ENCODE data around the gene DNAJB6. TPM values are rescaled to one million over a fixed set of nuclear protein-coding genes. Genes with fewer than 3 reads are reported as not detected.

The DNAJB6 gene
- total RNA-seq, 1 donor: 86.6 TPM

DNA sequence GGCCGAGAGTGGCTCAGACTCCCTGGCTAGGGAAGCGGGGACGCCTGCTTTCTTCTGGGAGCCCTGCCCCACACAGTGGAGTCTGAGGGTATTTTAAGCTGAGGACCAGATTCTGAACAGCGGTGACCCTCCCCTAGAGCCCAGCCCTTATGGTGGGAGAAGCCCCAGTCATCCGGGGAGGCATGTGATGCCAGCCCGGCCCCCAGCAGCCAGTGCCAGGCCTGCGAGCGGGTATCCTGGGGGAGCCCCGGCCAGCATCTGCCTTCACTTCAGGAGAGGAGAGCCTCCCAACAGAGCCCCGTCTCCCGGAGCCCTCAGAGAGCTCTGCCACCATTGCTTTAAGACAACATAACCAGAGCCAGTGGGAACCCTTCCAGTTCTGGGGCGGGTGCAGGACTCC, 41.5 kb upstream of the DNAJB6 start:
- no peak overlapping the region for H3K4me3 ChIP-seq (ENCODE audit: low read depth, low read length)
- no peak for TF ChIP-seq CTCF (IDR thresholded peaks at IDR 0.05; ENCODE audit: insufficient read depth, low read length)
- DNase-seq (ENCODE audit: low read depth): no peak

DNA sequence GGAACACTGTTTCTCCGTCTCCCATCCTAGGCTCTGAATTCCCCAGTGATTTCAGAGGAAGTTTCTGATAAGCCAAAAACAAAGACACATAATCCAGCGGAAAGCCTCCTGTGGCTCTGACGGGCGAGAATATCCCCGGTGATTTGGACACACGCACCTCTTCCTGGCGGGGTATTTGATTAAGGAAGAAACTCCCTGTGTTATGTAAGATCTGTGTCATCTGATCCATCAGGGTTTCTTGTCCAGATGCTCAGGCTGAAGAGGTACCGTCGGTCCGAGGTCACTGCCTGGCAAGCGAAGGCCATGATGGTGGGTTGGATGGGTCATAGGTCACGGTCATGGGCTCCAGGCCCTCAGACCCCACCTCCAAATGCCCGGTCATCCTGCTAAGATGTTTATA, 39.6 kb upstream of the DNAJB6 start:
- no peak for DNase-seq (ENCODE audit: low read depth)
- no peak overlapping the region for H3K4me3 ChIP-seq (ENCODE audit: low read depth, low read length)

GRCh38 chr7:157299317-157299612, 37.5 kb upstream of the DNAJB6 start:
- no peak for DNase-seq (ENCODE audit: low read depth)
- no peak for TF ChIP-seq CTCF (IDR thresholded peaks at IDR 0.05; ENCODE audit: insufficient read depth, low read length)
- H3K4me3 ChIP-seq (ENCODE audit: low read depth, low read length): no peak overlapping the region

More for the DNA sequence above, 39.6 kb upstream of the DNAJB6 start:
- TF ChIP-seq CTCF (IDR thresholded peaks at IDR 0.05; ENCODE audit: insufficient read depth, low read length): no peak

DNA sequence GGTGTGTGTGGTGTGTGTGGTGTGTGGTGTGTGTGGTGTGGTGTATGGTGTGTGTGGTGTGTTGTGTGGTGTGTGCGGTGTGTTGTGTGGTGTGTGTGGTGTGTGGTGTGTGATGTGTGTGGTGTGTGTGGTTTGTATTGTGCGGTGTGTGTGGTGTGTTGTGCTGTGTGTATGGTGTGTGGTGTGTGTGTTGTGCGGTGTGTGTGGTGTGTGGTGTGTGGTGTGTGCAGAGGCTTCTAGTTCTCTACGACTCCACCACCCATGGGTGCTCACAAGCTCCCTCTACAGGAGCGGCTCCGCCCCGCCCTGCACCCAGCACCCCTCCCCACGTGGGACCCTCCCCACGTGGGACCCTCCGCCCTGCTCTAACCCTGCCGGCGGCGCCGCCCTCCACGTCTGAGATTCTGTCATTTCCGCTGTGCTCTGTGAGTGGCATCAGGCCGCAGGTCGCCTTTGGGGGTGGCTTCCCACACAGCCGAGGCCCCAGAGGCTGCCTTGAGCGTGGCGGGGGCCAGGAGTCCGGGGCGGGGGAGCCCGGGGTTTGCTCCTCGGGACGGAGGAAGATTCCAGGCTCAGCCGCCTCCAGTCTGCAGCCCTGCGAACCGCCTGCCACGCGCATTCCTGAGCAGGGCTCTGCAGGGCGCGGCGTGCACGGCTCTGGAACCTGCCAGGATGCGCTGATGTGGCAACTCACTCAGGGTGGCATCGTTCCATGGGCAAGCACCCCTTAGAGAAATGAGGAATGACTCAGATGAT, 37.0 kb upstream of the DNAJB6 start:
- no peak for TF ChIP-seq CTCF (IDR thresholded peaks at IDR 0.05; ENCODE audit: insufficient read depth, low read length)
- peak; percentile 17 for DNase-seq (ENCODE audit: low read depth)
- no peak overlapping the region for H3K4me3 ChIP-seq (ENCODE audit: low read depth, low read length)

- DNase-seq (ENCODE audit: low read depth): no peak
- no peak overlapping the region for H3K4me3 ChIP-seq (ENCODE audit: low read depth, low read length)
- no peak for TF ChIP-seq CTCF (IDR thresholded peaks at IDR 0.05; ENCODE audit: insufficient read depth, low read length)
Measured at GRCh38 chr7:157300369-157300825, 36.4 kb upstream of the DNAJB6 start.

DNA sequence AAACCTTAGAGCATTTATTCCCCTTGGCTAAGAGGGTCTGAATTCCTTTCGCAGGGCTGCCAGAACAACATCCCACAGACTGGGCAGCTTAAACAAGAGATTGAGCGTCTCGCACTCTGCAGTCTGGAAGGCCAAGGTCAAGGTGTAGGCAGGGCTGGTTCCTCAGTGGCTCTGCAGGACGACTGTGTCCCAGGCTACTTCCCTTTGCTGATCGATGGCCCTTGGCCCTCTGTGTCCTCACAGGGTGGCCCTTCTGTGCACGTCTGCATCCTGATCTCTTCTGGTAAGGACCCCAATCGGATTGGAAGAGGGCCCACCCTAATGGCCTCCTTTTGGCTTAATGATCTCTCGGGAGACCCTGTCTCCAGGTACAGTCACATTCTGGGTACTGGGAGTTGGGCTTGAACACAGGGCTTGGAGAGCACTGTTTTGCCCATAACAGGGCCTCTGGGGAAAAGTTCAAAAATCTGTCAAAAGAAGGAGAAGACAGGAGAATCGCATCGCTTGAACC, 35.1 kb upstream of the DNAJB6 start:
- no peak for DNase-seq (ENCODE audit: low read depth)
- no peak overlapping the region for H3K4me3 ChIP-seq (ENCODE audit: low read depth, low read length)
- no peak for TF ChIP-seq CTCF (IDR thresholded peaks at IDR 0.05; ENCODE audit: insufficient read depth, low read length)
